Loucy (cell line): ENCODE data around the gene FRS2.

Experiments
- H2AFZ ChIP-seq: fragments of 200-600 bp; sonication (generic); 2 replicates; pipeline ENCODE4 v1.6.0; 2016; ENCODE audit warnings: antibody characterized with exemption, mild to moderate bottlenecking, low read length, moderate library complexity
- H3F3A ChIP-seq: fragments of 200-600 bp; 2 replicates; pipeline ENCODE4 v1.6.0; 2016; ENCODE audit warnings: antibody characterized with exemption, low read depth, mild to moderate bottlenecking
- H3K27me3 ChIP-seq: fragments of 200-600 bp; sonication (generic); 2 replicates; pipeline ENCODE4 v1.6.1; 2014; ENCODE audit warnings: low read length, mild to moderate bottlenecking; ENCODE audit not compliant: insufficient read depth, poor library complexity, severe bottlenecking
- H3K36me3 ChIP-seq: fragments of 200-600 bp; sonication (generic); 2 replicates; pipeline ENCODE4 v1.6.1; 2016; ENCODE audit warnings: low read length; ENCODE audit not compliant: insufficient read depth
- H3K4me1 ChIP-seq: fragments of 200-600 bp; sonication (generic); 2 replicates; pipeline ENCODE4 v1.5.1; 2014; ENCODE audit warnings: low read length, mild to moderate bottlenecking; ENCODE audit not compliant: insufficient read depth, poor library complexity, severe bottlenecking
- H3K4me2 ChIP-seq: fragments of 200-600 bp; sonication (generic); 2 replicates; pipeline ENCODE4 v1.6.0; 2014; ENCODE audit warnings: antibody characterized with exemption, low read length, low read depth, mild to moderate bottlenecking; ENCODE audit not compliant: poor library complexity, severe bottlenecking
- H3K4me3 ChIP-seq: fragments of 200-600 bp; sonication (generic); 2 replicates; pipeline ENCODE4 v1.5.1; 2014; ENCODE audit warnings: low read length, mild to moderate bottlenecking, mixed read lengths; ENCODE audit not compliant: poor library complexity, severe bottlenecking
- H3K79me2 ChIP-seq: fragments of 200-600 bp; sonication (generic); 2 replicates; pipeline ENCODE4 v1.6.1; 2014; ENCODE audit warnings: low read length; ENCODE audit not compliant: insufficient read depth
- H3K9ac ChIP-seq: fragments of 200-600 bp; sonication (generic); 2 replicates; pipeline ENCODE4 v1.6.0; 2014; ENCODE audit warnings: mild to moderate bottlenecking, low read depth, low read length, moderate library complexity; ENCODE audit not compliant: poor library complexity, severe bottlenecking
- H3K9me2 ChIP-seq: fragments of 200-600 bp; sonication (generic); replicated peaks from 2 replicates; pipeline ENCODE4 v1.6.1; 2016; ENCODE audit warnings: low read depth, low read length, mixed read lengths
- H3K9me3 ChIP-seq: fragments of 200-600 bp; sonication (generic); 2 replicates; pipeline ENCODE4 v1.6.1; 2014; ENCODE audit warnings: mild to moderate bottlenecking, antibody characterized with exemption, low read length, low read depth; ENCODE audit not compliant: insufficient read depth
- H4K20me1 ChIP-seq: fragments of 200-600 bp; sonication (generic); 2 replicates; pipeline ENCODE4 v1.6.0; 2014; ENCODE audit warnings: antibody characterized with exemption, low read length, mild to moderate bottlenecking; ENCODE audit not compliant: insufficient read depth, poor library complexity, severe bottlenecking
- EZH2phosphoT487 ChIP-seq: fragments of 200-600 bp; IDR thresholded peaks from 2 replicates; pipeline ENCODE4 v1.6.1; 2018; ENCODE audit warnings: antibody characterized with exemption, mild to moderate bottlenecking, moderate library complexity, borderline replicate concordance
- TF ChIP-seq, protein P1 (sequence below): fragments of 200-600 bp; sonication (generic); conservative IDR thresholded peaks from 2 replicates; pipeline ENCODE4 v1.5.1; 2014; ENCODE audit warnings: mild to moderate bottlenecking, antibody characterized with exemption, low read length

Gene FRS2

DNA sequence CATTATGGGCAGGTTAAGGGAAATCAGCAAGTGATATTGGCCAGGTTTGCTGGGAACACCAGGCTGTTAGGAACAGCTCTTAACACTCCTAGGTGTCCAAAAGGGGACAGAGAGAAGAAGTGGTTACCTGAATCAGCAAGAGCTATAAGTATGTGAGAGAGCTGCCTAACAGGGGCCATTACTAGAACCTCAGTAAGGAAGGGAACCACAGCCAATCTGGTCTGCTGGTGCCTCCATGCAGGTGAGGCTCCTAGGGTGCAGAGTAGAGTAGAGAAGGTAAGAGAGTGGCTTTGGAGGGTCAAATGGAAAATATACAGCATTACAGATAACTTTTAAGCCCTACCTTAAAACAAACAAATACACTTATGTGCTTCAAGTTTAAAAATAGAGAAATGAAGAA, 78.5 kb downstream of the FRS2 start:
- H3K4me2 ChIP-seq, result no peak overlapping the region
- no peaks in the 10 kb centered on the region for H3K9me3 ChIP-seq
- H3K9me2 ChIP-seq, result no peaks in the 10 kb centered on the region
- no peak overlapping the region for H2AFZ ChIP-seq
- no peaks in the 10 kb centered on the region; the same call in 1 of the 2 replicates for H3K36me3 ChIP-seq
- no peaks in the 10 kb centered on the region for H3K79me2 ChIP-seq
- no peak overlapping the region for H3K9ac ChIP-seq
- H3F3A ChIP-seq, result no peaks in the 10 kb centered on the region
- no peaks in the 10 kb centered on the region for H3K27me3 ChIP-seq
- no peaks in the 10 kb centered on the region for H3K4me1 ChIP-seq
- no peak overlapping the region for H3K4me3 ChIP-seq
- no peaks in the 10 kb centered on the region for H4K20me1 ChIP-seq
- no peak for TF ChIP-seq EZH2phosphoT487
- TF ChIP-seq, protein P1, sequence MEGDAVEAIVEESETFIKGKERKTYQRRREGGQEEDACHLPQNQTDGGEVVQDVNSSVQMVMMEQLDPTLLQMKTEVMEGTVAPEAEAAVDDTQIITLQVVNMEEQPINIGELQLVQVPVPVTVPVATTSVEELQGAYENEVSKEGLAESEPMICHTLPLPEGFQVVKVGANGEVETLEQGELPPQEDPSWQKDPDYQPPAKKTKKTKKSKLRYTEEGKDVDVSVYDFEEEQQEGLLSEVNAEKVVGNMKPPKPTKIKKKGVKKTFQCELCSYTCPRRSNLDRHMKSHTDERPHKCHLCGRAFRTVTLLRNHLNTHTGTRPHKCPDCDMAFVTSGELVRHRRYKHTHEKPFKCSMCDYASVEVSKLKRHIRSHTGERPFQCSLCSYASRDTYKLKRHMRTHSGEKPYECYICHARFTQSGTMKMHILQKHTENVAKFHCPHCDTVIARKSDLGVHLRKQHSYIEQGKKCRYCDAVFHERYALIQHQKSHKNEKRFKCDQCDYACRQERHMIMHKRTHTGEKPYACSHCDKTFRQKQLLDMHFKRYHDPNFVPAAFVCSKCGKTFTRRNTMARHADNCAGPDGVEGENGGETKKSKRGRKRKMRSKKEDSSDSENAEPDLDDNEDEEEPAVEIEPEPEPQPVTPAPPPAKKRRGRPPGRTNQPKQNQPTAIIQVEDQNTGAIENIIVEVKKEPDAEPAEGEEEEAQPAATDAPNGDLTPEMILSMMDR, result no peak

DNA sequence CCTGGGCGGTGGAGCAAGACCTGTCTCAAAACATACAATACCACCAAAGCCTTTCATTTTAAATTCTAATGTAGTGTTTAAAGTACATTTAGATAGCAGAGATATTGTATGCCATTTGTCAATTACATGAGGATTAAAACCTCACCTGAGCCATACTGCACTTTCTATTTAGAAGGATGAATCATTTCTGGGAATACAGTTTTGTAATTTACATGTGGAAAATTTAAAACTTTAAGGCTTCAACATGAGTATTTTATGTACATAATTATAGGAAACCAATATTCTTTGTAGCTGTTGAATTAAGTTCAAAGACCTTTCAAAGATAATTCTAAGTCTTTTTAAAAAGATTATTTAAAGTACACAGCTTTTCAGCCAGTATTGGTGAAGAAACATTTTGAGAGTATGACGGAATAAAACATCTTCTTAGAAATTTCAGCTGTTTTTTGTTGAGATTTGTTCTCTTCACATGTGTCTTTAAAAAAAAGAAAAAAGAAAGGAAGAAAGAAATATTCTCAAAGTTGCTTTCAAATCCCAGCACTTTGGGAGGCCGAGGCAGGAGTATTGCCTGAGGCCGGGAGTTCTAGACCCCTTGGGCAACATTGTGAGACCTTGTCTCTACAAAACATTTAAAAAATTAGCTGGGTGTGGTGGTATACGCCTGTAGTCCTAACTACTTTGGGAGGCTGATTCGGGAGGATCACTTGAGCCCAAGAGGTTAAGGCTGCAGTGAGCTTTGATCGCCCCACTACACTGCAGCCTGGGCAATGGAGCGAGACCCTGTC, 80.6 kb downstream of the FRS2 start:
- no peaks in the 10 kb centered on the region for H4K20me1 ChIP-seq
- no peaks in the 10 kb centered on the region for H3K27me3 ChIP-seq
- TF ChIP-seq, protein P1, result no peak
- no peak for TF ChIP-seq EZH2phosphoT487
- no peak overlapping the region for H3K4me2 ChIP-seq
- no peaks in the 10 kb centered on the region for H3K9me3 ChIP-seq
- H3K4me3 ChIP-seq, result no peak overlapping the region
- no peaks in the 10 kb centered on the region for H3K9me2 ChIP-seq
- H3K4me1 ChIP-seq, result no peaks in the 10 kb centered on the region
- H3K36me3 ChIP-seq, result no peaks in the 10 kb centered on the region
- no peak overlapping the region for H3K9ac ChIP-seq
- H2AFZ ChIP-seq, result no peak overlapping the region
- no peaks in the 10 kb centered on the region for H3F3A ChIP-seq
- no peaks in the 10 kb centered on the region for H3K79me2 ChIP-seq

DNA sequence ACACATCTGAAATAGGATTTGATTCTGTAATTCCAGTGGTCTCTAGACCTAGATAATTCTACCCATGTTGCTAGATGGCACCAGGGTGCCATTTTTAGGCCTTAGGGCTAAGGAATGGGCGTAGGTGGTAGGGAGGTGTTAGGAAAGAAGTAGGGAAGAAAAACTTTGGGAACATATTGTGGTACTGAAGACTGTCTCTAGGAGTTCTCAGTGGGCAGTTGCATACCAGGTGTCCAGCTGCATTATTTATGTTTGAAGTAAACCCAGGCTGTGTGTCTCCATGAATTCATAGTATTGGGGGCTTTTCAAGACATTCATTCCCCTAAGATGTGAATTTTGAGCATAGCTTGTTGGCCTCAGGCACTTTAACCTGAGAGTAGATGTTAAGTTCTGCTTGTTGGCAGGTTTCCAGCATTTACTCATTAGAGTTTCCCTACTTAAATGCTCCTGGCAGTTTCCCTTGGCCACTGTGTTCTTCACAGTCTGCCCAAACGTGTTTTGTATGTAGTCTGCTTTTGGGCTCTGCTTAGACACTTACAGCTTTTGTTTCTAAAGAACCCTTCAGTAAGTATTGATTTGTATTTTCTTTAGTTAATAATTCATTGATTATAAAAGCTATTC, 83.5 kb downstream of the FRS2 start:
- H3K9me2 ChIP-seq, result no peaks in the 10 kb centered on the region
- H3K9me3 ChIP-seq, result no peaks in the 10 kb centered on the region
- no peaks in the 10 kb centered on the region for H4K20me1 ChIP-seq
- H3K36me3 ChIP-seq, result no peaks in the 10 kb centered on the region
- no peaks in the 10 kb centered on the region for H3K27me3 ChIP-seq
- no peak overlapping the region for H3K9ac ChIP-seq
- H3K79me2 ChIP-seq, result peaks cover 7% of the 10 kb centered on the region; the same call in 1 of the 2 replicates
- no peak overlapping the region for H3K4me2 ChIP-seq
- H2AFZ ChIP-seq, result no peak overlapping the region
- no peaks in the 10 kb centered on the region for H3K4me1 ChIP-seq
- no peaks in the 10 kb centered on the region for H3F3A ChIP-seq
- TF ChIP-seq EZH2phosphoT487, result no peak
- TF ChIP-seq, protein P1, result no peak
- no peak overlapping the region for H3K4me3 ChIP-seq
